HG03039 (cell line): ENCODE measurements around the gene JMJD8.
"Not testable (repeated sequence)": the region's sequence is repeated elsewhere in the genome, so short reads cannot be mapped to it uniquely, and the experiment has no call there.

Source experiments
- ATAC-seq: cut with Tn5 transposase; IDR thresholded peaks from one replicate; pipeline ENCODE4 v1.9.1; 2021; ENCODE audit warnings: mild to moderate bottlenecking, moderate library complexity; ENCODE audit not compliant: unreplicated experiment

The JMJD8 gene

DNA sequence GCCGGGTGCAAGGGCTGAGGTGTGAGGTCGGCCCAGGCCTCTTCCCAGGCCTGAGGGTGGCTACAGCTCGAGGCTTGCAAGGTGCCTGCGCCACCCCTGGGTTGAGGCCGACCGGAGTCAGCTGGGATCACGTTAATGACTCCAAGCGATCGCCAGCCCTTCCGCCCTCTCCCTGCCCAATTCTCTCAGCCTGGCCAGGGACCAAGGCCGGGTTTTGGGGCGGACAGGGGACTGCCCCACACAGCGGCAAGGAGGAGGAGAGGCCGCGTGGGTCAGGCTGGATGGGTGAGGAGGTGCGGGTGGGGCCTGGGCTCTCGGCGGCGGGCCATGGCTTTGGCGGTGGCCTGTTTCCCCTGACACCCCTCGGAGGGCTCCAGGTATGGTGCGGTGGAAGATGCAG, 9.2 kb upstream of the JMJD8 start:
- no peak for ATAC-seq

DNA sequence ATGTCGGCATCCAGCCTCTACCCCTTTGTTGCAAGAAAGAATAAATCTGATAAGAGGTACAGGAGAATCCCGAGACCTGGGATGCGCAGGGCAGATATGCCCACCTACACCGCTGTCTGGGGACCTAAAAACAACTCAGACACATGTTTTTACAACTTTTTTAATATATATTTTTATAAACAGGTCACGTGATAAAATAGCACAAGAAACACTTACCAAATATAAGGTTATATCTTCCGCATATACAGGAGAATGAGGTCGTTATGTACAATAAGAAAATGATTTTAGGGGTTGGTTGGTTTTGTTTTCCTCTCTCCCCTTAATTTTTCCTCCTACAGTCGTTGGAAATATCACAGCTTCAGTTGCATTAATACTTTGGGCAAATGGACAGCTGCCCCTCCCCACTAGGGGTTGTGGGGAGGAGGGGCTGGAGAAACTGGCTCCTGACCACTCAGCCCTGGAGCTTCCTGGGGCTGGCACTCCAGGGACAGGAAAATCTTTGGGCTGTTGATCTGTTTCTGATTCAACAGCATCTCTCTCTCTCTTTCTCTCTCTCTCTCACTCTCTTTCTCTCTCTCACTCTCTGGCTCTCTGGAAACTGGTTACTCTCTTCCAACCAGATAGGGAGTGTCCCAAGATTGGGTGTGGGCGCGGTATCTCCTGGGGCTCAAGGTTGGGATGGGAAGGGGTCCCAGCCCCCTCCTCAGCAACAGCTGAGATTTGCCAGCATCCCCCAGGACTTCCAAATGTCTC, 8.4 kb upstream of the JMJD8 start:
- ATAC-seq = no peak

DNA sequence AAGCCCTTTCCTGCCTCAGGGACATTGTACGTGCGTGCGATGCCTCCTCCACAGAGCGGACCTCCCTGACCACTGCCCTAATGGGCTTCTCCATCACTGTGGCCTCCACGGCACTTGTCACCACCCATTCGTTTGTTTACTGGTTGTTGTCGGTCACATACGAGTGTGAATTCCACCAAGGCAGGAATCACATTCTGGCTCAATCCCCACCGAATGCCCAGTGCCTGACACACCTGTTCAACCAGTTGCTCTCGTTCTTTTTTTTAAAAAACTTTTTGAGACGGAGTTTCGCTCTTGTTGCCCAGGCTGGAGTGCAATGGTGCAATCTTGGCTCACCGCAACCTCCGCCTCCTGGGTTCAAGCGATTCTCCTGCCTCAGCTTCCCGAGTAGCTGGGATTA, 7.1 kb upstream of the JMJD8 start:
- not testable (repeated sequence) for ATAC-seq

DNA sequence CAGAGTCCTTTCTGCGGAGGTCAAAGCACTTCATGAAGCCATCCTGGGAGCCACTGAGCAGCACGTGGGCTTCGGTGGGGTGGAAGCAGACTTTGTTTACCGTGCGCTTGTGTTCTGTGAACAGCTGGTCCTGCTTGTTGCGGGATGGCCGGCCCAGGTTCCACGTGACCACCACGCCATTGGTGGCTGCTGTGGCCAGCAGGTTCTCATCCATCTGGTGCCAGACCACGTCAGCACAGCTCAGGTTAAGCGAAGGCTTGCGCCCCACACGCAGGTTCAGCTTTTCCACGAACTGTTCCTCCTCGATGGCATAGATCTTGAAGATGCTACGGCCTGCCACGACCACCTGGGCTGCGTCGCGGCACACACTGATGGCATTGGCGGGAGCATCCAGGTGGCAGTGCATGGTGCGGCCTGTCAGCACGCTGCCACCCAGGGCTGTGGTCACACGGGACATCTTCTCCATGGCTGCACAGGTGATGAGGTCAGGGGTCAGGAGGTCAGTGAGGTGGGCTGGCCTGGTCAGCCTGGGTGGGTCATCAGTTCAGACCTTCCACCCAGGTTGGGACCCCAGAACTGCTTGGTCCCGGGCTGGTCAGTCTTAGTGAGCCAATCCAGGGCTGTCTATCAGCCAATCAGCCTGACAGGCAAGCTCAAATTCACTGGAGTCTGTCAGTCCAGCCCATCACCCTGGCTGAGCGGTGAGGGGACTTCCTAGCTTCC, 5.2 kb upstream of the JMJD8 start:
- ATAC-seq = no peak

DNA sequence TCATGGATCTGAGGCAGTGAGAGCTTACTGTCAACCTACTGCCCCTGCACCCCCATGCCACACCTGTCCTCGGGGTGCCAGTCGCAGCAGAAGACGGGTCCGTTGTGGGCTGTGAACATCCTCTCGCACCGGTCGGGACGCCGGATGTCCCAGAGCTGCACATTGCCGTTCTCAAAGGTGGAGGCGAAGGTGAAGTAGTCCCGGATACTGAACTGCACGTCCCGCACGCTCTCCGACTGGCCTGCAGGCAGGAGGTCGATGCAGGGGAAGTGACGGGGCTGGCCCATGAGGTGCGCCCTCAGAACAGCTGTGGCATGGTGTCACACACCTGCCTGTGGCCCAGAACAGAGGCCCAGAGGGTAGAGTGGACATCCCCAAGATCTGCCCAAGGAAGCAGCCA, 3.4 kb upstream of the JMJD8 start:
- ATAC-seq = no peak

DNA sequence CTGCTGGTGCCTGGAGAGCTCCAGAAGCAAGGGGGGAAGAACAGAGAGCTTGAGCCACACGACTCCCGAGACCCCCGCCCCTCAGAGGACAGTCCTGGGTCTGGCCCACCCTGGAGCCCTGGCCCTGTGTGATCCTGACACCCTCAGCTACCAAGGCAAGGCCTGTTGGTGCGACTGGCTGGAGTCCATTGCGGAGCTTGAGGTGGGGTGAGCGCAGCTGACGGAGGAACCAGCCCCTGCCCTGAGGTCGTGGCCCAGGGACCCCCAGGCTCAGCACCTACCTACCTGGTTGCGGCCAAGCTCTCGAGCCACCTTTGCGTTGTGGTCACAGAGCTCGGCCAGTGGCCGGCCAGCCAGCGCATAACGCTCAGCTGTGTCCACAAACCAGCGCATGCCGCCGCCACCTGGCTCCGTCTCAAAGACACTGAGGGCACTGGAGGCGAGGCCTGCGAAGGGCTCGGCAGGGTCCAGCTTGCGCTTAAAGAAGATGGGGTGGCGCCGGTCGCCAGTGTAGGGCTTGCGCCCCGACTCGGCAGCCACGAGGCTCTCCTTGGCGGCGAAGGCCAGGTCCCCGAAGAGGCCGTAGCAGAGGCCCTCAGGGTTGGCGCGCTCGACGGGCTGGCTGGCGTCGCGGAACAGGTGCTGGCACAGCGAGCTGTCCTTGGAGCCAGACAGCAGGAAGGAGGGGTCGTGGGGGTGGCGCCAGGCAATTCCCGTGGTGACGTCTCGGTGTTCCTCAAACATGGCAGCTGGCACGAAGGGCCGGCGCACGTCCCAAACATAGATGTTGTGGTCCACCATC, 2.5 kb upstream of the JMJD8 start:
- no peak for ATAC-seq

DNA sequence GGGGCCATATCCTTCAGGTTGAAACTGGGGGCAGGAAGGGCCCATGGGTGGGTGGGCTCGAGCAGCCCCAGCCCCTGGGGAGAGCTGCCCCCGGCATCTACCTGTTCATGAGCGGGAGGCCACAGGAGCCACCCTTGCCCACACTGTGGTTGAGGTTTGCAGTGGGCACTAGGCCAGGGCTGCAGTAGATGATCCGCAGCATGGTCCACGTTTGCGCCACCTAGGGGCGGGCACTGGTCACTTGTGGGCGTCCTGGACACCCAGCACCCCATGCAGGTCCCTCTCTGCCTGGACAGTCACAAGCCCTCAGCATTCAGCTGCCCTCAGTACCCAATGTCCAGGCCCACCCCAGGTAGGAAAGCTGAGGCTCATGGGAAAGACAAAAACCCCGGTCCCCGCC, 1.8 kb upstream of the JMJD8 start:
- no peak for ATAC-seq

DNA sequence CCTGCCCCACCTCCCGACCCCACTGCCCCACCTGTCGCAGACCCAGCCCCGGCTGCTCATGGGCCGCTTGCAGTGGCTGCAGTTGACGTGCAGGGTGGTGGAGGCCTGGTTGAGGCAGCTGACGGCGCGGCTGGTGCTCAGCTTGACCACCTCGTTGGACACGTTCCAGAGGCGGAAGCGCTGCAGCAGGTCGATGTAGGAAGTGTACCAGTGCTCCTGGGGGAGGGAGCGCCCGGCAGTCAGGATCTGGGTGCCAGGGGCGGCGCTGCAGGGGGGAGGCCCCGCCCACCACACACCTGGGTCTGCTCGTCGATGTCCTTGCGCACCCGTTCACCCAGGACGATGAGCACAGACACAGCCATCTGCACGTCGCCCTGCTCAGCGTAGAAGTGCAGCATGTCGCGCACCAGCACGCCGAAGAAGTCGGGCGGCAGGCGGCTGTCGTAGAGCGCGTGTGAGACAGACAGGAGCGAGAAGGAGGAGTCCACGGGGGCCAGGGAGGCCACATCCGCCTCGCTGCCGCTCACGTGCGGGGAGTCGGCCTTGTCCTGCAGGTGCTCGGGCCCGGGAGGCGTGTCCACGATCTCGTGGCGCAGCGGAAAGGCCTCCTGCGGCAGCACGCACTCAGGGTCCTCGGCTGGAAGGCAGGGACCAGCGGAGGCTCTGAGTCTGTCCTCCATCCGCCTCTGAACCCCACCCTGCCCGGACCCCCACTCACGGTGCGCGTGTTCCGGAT, 995 bp upstream of the JMJD8 start:
- ATAC-seq = no peak

DNA sequence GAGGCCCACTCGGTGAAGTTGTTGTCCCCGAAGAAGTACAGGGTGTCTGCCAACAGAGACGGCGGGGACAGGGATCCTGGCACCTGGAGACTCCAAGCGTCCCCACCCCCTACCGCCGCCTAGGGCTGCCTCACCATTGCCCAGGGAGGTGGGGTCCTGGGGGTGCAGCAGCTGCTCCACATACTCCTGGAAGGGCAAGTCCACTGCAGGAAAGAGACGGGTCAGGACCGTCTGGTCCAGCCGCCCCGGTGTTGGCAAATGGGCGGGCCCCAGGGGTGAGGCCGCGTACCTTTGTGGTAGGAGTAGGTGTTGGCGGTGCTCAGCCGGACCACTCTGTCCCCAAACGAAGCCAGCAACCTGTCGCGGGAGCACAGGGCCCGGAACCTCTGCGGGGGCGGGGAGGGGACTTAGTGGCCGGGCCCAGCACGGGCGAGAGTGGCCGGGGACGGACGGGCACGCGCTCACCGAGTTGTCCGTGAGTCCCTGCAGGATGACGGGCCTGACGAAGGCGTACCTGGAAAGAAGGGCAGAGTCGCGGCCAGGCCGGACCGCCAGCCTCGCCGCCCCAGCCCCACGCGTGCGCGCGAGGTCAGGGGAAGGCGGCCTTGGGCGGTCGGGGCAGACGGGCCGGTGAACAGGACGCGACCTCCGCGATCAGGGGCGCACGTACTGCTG, 601 bp downstream of the JMJD8 start:
- peak; percentile 1 for ATAC-seq

DNA sequence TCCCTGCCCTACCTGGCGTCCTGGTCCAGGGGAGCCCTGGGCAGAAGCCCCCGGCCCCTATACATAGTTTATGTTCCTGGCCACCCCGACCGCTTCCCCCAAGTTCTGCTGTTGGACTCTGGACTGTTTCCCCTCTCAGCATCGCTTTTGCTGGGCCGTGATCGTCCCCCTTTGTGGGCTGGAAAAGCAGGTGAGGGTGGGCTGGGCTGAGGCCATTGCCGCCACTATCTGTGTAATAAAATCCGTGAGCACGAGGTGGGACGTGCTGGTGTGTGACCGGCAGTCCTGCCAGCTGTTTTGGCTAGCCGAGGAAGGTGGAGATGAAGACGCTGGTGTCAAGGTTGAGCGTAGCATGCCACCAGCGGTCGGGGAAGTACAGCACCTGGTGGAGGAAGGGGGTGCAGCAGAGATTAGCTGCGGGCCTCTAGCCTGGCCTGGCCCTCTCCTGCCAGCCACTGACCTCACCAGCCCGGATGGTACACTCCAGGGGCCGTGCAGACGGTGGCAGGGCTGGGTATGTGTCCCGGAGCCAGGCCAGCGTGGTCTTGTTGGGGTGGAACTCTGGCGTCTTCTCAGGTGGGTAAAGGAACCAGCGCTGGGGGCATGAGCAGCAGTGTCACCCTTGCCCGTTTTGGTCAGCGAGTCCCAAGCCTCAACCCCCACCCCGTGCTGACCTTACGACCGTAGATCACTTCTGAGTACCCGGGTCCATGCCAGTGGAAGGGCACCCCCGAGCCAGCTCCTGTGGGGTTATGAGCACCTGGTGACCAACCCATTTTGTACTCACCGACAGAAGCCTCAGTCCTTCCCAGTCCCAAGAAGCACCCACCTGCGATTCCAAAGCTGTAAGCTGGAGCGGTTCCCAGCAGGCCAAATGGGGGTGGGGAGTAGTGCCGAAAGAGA, 1.4 kb downstream of the JMJD8 start:
- no peak for ATAC-seq

DNA sequence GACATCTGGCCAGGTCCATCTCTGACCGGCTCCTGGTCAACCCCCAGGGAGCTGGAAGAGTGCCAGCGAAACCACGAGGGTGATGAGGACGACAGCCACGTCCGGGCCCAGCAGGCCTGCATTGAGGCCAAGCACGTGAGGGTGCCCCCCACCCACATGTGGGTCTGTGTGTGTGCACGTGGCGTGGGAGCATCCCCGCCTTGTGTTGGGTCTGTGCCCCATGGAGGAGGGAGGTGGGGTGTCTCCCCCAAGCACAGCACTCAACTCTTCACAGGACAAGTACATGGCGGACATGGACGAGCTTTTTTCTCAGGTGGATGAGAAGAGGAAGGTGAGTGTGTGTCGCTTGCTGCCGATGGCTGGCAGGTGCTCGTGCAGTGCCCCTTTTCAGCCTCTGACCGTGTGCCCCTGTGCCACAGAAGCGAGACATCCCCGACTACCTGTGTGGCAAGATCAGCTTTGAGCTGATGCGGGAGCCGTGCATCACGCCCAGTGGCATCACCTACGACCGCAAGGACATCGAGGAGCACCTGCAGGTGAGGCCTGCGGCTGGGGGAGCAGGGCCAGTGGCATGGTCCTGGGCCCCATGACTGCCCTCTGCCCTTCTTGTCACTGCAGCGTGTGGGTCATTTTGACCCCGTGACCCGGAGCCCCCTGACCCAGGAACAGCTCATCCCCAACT, 2.2 kb downstream of the JMJD8 start:
- no peak for ATAC-seq

DNA sequence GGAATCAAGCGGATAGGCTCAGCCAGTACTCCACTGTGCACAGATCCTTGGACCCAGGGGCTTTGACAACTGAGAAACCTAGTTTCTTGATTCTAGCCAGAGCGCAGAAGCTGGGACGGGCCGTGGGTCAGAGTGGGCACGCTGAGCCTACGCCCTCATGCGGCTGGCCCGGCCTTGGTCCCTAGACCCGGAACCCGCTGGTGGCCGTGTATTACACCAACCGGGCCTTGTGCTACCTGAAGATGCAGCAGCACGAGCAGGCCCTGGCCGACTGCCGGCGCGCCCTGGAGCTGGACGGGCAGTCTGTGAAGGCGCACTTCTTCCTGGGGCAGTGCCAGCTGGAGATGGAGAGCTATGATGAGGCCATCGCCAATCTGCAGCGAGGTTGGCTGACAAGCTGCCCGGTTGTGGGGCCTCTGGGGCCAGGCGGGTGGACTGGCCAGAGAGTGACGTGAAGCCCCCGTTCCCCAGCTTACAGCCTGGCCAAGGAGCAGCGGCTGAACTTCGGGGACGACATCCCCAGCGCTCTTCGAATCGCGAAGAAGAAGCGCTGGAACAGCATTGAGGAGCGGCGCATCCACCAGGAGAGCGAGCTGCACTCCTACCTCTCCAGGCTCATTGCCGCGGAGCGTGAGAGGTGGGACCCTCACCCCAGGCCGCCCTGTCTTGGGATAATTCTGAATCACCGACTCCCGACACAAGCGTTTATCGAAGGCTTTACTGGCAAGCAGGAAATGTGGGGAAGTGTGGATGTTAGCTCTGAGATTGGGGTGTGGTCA, 3.0 kb downstream of the JMJD8 start:
- no peak for ATAC-seq

DNA sequence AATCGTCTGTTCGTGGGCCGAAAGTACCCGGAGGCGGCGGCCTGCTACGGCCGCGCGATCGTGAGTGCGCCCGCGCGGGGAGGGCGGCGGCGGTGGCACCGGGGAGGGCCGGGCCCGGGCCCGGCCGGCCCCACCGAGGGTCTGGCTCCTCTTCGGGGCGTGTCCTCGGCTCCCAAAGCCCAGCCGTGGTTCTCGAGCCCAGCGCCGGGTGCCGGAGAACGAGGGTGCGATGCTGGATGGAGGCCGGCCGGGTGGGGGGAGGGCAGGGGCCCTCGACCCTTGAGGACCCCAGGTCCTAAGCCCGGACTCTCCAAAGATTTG, 3.5 kb downstream of the JMJD8 start:
- no peak for ATAC-seq

DNA sequence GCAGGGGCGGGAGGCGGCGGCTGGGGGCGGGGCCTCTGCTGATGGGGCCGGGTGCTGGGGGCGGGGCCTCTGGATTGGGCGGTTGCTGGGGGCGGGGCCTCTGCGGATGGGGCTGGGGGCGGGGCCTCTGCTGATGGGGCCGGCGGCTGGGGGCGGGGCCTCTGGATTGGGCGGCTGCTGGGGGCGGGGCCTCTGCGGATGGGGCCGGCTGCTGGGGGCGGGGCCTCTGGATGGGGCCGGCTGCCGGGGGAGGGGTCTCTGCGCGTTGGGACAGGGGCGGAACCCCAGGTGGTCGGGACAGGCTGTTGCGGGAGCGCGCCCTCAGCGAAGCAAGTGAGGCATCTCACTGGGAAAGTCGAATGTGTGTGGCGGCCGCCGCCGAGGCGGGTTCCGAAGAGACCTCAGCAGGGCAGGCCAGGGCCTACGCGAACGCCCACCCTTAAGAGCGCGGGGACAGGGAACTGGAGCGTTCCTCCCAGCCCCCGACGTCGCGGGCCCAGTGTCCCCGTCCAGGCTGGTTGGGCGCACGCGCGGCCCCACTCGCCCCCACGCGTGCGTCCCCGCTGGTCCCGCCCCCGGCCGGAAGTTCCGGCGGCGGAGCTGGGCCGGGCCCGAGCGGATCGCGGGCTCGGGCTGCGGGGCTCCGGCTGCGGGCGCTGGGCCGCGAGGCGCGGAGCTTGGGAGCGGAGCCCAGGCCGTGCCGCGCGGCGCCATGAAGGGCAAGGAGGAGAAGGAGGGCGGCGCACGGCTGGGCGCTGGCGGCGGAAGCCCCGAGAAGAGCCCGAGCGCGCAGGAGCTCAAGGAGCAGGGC, 4.1 kb downstream of the JMJD8 start, which contains the start of gene STUB1:
Gene STUB1 (plus strand): TSS at position 597 of the 811 bp plus-strand sequence. CDS start 116 bp downstream, at position 713.
- peak; percentile 33 for ATAC-seq

DNA sequence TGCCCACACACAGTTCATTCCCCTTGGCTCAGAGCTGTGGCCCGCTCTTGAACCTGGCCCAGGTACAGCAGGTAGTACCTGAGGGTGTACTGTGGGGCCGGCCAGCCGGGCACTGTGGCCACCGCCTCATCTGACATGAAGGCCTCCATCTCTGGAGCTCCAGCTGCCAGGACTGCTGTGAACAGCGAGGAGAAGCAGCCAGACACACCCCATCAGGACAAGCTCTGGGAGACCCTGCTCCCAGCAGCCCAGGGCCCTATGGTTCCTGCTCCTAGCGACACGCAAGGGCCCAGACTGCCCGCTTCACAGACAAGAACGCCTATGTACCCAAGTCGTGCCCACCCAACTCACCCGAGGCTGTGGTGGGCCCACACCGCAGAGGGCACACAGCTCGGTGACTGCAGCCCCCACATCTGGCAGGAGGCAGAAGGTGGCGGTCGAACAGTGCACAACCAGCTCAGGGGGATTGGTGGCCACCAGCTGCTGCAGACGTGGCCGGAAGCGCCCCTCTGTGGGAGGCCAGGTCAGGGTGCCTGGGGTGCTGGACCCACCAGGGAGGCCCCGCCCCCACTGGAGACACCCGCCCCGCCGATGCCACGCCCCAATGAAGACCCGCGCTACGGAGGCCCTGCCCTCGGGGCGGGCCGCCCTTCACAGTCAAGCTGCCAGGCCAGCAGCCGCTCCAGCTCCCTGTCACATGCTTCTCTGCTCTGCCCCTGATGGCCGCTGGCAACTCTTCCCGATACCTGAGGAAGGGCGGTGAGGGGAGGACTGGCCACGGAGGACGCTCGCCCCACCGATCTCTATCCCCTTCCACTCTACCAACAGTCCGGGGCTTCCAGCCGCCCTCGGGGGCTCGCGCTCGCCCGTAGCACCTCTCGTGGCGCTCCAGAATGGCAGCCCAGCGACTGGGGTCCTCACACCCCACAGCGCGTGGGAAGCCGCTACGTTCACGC, 5.0 kb downstream of the JMJD8 start:
- no peak for ATAC-seq

DNA sequence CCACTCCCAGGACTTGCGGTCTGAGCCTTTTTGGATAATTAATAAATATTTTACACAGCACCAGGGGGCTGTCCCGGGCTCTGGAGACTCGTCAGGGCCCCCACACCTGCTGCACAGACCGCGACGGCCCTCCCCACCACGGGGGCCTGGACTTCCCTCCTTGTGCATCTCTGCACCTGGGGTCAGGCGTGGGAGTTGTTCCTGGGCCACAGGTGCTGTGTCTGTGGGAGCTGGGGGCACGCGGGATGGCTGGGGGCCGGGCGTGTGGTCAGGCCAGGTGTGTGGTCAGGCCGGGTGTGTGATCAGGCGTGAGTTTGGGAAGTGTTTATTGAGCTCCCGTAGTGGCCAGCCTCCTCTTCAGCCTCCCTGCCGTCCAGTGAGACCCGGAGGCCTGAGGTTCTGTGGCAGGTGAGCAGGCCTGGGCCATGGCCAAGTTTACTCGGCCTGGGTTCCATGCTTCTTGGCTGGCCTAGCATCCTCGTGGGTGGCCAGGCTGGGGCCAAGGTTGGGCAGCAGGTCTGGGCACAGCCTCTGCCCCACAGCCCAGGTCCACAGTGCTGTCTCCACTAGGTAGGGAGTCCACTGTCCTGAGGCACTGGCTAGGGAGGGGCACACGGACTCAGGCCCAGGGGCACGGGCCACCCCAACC, 5.8 kb downstream of the JMJD8 start:
- no peak for ATAC-seq
